NCI-H510A treated with DMSO at 0.1 percent for 48 hours (cell line): ENCODE results near the gene PYDC2.

Source experiments
- DNase-seq: peaks from one replicate; lab custom pipeline; 2025; lab: John Stamatoyannopoulos, UW

PYDC2 gene

GRCh38 chr3:191461113-191461595 lies at the start of gene PYDC2:
Gene PYDC2 (plus strand): TSS chr3:191461163. CDS start chr3:191461163, 0 bp downstream.
- DNase-seq = no peak

GRCh38 chr3:191412759-191413158 lies 48.2 kb upstream of the PYDC2 start:
- DNase-seq = no peak

- no peak for DNase-seq
These were observed 46.7 kb upstream of the PYDC2 start for GRCh38 chr3:191414286-191414685.

GRCh38 chr3:191414732-191415131 lies 46.2 kb upstream of the PYDC2 start:
- no peak for DNase-seq

- no peak for DNase-seq
These were observed 45.4 kb upstream of the PYDC2 start for GRCh38 chr3:191415566-191415965.

- DNase-seq = no peak
These were observed 43.6 kb upstream of the PYDC2 start for GRCh38 chr3:191417457-191417729.

- DNase-seq = no peak
These were observed 40.2 kb upstream of the PYDC2 start for GRCh38 chr3:191420771-191421170.

- no peak for DNase-seq
These were observed 36.1 kb upstream of the PYDC2 start for GRCh38 chr3:191424881-191425280.

- no peak for DNase-seq
These were observed 35.6 kb upstream of the PYDC2 start for GRCh38 chr3:191425322-191425734.

GRCh38 chr3:191426311-191426710 lies 34.7 kb upstream of the PYDC2 start:
- DNase-seq = no peak

GRCh38 chr3:191428177-191428576 lies 32.8 kb upstream of the PYDC2 start:
- DNase-seq = no peak

- no peak for DNase-seq
These were observed 30.9 kb upstream of the PYDC2 start for GRCh38 chr3:191430103-191430502.

GRCh38 chr3:191431160-191431822 lies 29.7 kb upstream of the PYDC2 start:
- DNase-seq = no peak

GRCh38 chr3:191432162-191432561 lies 28.8 kb upstream of the PYDC2 start:
- DNase-seq = no peak

GRCh38 chr3:191434024-191434423 lies 26.9 kb upstream of the PYDC2 start:
- no peak for DNase-seq

- no peak for DNase-seq
These were observed 25.0 kb upstream of the PYDC2 start for GRCh38 chr3:191435981-191436380.

- no peak for DNase-seq
These were observed 22.7 kb upstream of the PYDC2 start for GRCh38 chr3:191438150-191438814.

- DNase-seq = no peak
These were observed 20.4 kb upstream of the PYDC2 start for GRCh38 chr3:191440532-191440931.

- no peak for DNase-seq
These were observed 19.3 kb upstream of the PYDC2 start for GRCh38 chr3:191441687-191442086.

GRCh38 chr3:191444569-191444968 lies 16.4 kb upstream of the PYDC2 start:
- DNase-seq = no peak

GRCh38 chr3:191449256-191449655 lies 11.7 kb upstream of the PYDC2 start:
- DNase-seq = no peak

GRCh38 chr3:191455257-191455952 lies 5.6 kb upstream of the PYDC2 start:
- DNase-seq = no peak

GRCh38 chr3:191460360-191460759 lies 603 bp upstream of the PYDC2 start:
- DNase-seq = no peak
